Lung (tissue), 12 donors: ENCODE results near the gene PIK3R6. TPM values are rescaled to one million over a fixed set of nuclear protein-coding genes. Genes with fewer than 3 reads are reported as not detected.
A peak's percentile ranks its signal among the peaks of the same experiment; 100 is the strongest.

Experiments
- ATAC-seq: fragments of 200-7000 bp; cut with Tn5 transposase; one replicate; pipeline ENCODE4 v1.9.1; 2020; ENCODE audit warnings: moderate number of reproducible peaks; ENCODE audit not compliant: insufficient read depth, low FRiP score
- DNase-seq, 3 donors: peaks; one replicate each; pipeline ENCODE4 v3.0.0-alpha.2; 2013 to 2017
- H3K27ac ChIP-seq, 2 donors: one replicate each; pipeline ENCODE4 v1.5.1; 2013; ENCODE audit warnings: mild to moderate bottlenecking in 2 of 2, moderate library complexity in 2 of 2, control low read depth in 1 of 2, inconsistent platforms in 1 of 2, low read depth in 1 of 2, low read length in 1 of 2
- H3K27me3 ChIP-seq, 3 donors: one replicate each; pipeline ENCODE4 v1.5.1; 2013; ENCODE audit warnings: low read length in 2 of 3; ENCODE audit not compliant: control insufficient read depth in 3 of 3, insufficient read depth in 3 of 3
- H3K36me3 ChIP-seq, 4 donors: one replicate each; pipeline ENCODE4 v1.5.1; 2013; ENCODE audit warnings: low read length in 4 of 4, mild to moderate bottlenecking in 1 of 4, moderate library complexity in 1 of 4; ENCODE audit not compliant: control insufficient read depth in 4 of 4, insufficient read depth in 4 of 4
- H3K4me1 ChIP-seq, 5 donors: one replicate each; pipeline ENCODE4 v1.5.1; 2013; ENCODE audit warnings: low read length in 5 of 5, mild to moderate bottlenecking in 2 of 5, moderate library complexity in 1 of 5; ENCODE audit not compliant: control insufficient read depth in 5 of 5, insufficient read depth in 5 of 5
- H3K4me3 ChIP-seq: one replicate; pipeline ENCODE4 v1.5.1; 2013; ENCODE audit warnings: mild to moderate bottlenecking, control low read depth, moderate library complexity
- H3K9ac ChIP-seq, 2 donors: one replicate each; pipeline ENCODE4 v1.5.1; 2013; ENCODE audit warnings: low read length in 2 of 2, control low read depth in 1 of 2; ENCODE audit not compliant: insufficient read depth in 1 of 2
- H3K9me3 ChIP-seq, 4 donors: one replicate each; pipeline ENCODE4 v1.5.1; 2013; ENCODE audit warnings: low read length in 3 of 4, mild to moderate bottlenecking in 1 of 4, moderate library complexity in 1 of 4; ENCODE audit not compliant: control insufficient read depth in 4 of 4, insufficient read depth in 3 of 4
- WGBS, 2 donors: extraction: QIAGEN DNeasy Blood & Tissue Kit; methylation state at CpG; one replicate each; pipeline ENCODE4 v1.1.7; 2013; 5-methylcytosine and 5-hydroxymethylcytosine counted together
- polyA plus RNA-seq, 2 donors: library from polyadenylated mRNA; stranded (reverse); fragments of 200-250 nt; gene quantifications; one replicate each; pipeline ENCODE4 v1.2.1, GENCODE V29; 2013
- total RNA-seq, 2 donors: library from RNA; depleted of rRNA in 1 of 2; stranded (reverse); fragments of >200 nt in 1 of 2; gene quantifications; one replicate each; pipeline ENCODE4 v1.2.1, GENCODE V29; 2014 to 2021
- TF ChIP-seq, protein P1 (sequence below): IDR thresholded peaks from 2 replicates; pipeline ENCODE4 v1.5.1; 2012; ENCODE audit warnings: mild to moderate bottlenecking; ENCODE audit errors: control extremely low read depth, extremely low read depth
- donor health status: control.
- donor health status: control.
- donor health status: Bipolar disorder and iron deficiency.
- donor health status: healthy.
- donor health status: DM: yes; HTN: yes; CAD: no.

The PIK3R6 gene
- total and polyA plus RNA-seq, 4 donors, result 0.93 to 3.0 (median 1.5) TPM

DNA sequence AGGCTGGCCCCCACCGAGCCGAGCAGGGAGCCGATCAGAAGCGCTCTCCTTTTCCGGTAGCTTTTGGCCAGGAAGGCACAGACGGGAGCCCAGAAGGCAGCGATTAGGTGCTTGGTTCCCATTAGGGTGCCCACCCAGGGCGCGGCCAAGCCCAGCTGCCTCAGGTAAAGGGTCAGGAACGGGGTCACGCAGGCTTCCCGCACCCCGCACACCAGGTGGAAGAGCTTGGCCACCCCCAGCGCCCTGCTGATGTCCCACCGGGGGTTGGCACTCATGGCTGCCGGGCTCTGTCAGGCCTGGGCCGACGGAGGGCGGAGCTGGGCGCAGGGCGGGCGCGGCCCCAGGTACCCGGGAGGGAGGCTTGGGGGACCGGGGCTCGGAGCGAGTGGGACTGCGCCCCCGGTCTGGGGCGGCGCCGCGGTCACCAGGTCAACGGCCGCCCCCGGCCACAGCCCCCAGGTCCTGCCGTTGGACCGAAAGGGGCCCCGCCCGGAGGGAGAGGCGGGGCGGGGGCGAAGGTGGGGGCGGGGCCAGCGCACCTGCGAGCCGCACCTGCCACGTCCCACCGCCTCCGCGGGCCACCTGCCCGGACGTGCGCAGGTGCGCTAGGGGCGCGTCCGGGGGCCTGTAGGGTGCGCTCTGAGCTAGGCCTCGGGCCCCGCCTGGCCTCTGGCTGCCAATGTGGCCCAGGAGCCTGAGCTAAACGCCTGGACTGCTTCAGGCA lies 68.5 kb downstream of the PIK3R6 start, which contains the start of gene MFSD6L:
TSS of gene MFSD6L (minus strand) at position 520 of the 724 bp plus-strand sequence. CDS start at position 275, 245 bp downstream.
- ATAC-seq, result peak; percentile 66

DNA sequence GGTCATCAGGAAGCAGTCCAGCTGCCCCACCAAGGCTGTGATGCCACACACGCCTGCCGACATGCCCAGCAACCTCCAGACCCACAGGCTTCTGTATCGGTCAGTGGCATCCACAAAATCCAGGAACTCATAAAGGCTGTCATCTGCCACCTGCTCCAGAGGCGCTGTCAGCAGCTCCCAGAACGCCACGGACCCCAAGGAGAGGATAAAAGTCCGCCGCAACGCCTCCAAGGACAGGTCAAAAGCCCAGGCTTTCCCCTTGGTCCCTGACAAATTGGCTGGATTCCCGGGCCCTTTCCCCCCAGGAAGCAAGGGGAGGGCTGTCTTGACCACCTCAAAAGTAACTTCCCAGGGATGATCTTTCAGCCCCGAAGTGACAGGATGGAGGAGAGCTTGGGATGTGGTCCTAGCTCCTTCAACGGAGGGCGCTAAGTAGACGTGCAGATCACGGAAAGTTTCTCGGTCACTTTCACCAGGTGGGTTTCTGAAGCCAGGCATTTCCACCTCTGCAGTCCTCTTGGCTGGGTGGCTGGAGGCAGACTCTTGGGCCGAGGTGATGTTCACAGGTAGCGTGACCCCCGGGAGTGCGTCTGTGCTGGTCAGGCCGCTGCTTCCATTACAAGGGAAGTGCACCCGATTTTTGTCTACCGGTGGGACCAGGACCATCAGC lies 69.2 kb downstream of the PIK3R6 start:
- H3K9me3 ChIP-seq, result no peaks in the 10 kb centered on the region
- 71 to 85% methylated on average over 23 of the region's 23 CpGs for WGBS, 2 donors
- H3K27me3 ChIP-seq, result peaks cover 0 to 44% (median 5%) of the 10 kb centered on the region in 3 donors
- ATAC-seq (no peak), DNase-seq (no peak)
- TF ChIP-seq, protein P1, sequence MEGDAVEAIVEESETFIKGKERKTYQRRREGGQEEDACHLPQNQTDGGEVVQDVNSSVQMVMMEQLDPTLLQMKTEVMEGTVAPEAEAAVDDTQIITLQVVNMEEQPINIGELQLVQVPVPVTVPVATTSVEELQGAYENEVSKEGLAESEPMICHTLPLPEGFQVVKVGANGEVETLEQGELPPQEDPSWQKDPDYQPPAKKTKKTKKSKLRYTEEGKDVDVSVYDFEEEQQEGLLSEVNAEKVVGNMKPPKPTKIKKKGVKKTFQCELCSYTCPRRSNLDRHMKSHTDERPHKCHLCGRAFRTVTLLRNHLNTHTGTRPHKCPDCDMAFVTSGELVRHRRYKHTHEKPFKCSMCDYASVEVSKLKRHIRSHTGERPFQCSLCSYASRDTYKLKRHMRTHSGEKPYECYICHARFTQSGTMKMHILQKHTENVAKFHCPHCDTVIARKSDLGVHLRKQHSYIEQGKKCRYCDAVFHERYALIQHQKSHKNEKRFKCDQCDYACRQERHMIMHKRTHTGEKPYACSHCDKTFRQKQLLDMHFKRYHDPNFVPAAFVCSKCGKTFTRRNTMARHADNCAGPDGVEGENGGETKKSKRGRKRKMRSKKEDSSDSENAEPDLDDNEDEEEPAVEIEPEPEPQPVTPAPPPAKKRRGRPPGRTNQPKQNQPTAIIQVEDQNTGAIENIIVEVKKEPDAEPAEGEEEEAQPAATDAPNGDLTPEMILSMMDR, result no peak
- no peak overlapping the region for H3K4me3 ChIP-seq
- H3K9ac ChIP-seq, result no peak overlapping the region
- H3K36me3 ChIP-seq, result no peaks in the 10 kb centered on the region
- peaks cover 0 to 2% (median 0%) of the 10 kb centered on the region in 5 donors for H3K4me1 ChIP-seq
- H3K27ac ChIP-seq, result no peak overlapping the region

More for the DNA sequence above, 68.5 kb downstream of the PIK3R6 start, which contains the start of gene MFSD6L:
- Histone ChIP-seq H3K9ac (no peak within 1 kb of the TSS), H3K4me1 (peaks cover 0 to 2% (median 0%) of the 10 kb centered on the region in 5 donors), H3K36me3 (no peaks in the 10 kb centered on the region), H3K9me3 (no peaks in the 10 kb centered on the region), H3K4me3 (no peak within 1 kb of the TSS), H3K27me3 (peaks cover 0 to 40% (median 5%) of the 10 kb centered on the region in 3 donors), H3K27ac (no peak within 1 kb of the TSS)
- TF ChIP-seq, protein P1, result no peak
- DNase-seq, result peak in 2 of 3 donors; percentile 35 to 48
- 42 to 44% methylated on average over 59 to 62 of the region's 62 CpGs for WGBS, 2 donors

DNA sequence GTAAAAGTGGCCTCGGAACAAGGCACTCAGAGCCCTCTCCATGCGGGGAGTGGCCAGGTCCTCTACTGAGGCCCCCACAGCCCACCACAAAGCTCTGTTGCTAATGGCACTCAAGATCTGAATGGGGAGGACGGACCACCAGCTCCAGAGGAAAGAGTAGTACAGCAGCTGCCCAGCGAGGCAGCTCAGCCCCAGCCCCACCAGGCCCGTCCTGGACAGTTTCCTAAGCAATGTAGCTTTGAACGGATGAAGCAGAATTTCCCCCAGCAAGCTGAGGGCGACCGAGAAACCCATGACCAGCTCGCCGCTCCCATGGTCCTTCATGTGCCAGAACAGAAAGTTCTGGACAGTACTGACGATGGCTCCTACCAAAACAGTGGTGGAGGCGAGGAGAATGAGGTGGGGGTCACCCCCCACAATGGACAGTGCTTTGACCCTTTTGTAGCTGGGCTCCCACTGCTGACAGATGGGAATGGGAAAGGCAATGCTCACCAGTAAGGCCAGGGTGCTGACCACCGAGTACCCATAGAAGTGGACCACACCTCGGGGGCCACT lies 69.8 kb downstream of the PIK3R6 start:
- no peaks in the 10 kb centered on the region for H3K9me3 ChIP-seq
- no peak for ATAC-seq
- no peak overlapping the region for H3K27ac ChIP-seq
- H3K27me3 ChIP-seq, result peaks cover 0 to 41% (median 5%) of the 10 kb centered on the region in 3 donors
- no peak for DNase-seq
- WGBS, 2 donors, result 86% methylated on average over 14 of the region's 14 CpGs
- no peak overlapping the region for H3K9ac ChIP-seq
- no peaks in the 10 kb centered on the region for H3K36me3 ChIP-seq
- TF ChIP-seq, protein P1, result no peak
- peaks cover 0 to 2% (median 0%) of the 10 kb centered on the region in 5 donors for H3K4me1 ChIP-seq
- no peak overlapping the region for H3K4me3 ChIP-seq
